Measurements from ENCODE around the gene PPP1R15A.
"Not testable (repeated sequence)": the region's sequence is repeated elsewhere in the genome, so short reads cannot be mapped to it uniquely, and the experiment has no call there.

Gene PPP1R15A

DNA sequence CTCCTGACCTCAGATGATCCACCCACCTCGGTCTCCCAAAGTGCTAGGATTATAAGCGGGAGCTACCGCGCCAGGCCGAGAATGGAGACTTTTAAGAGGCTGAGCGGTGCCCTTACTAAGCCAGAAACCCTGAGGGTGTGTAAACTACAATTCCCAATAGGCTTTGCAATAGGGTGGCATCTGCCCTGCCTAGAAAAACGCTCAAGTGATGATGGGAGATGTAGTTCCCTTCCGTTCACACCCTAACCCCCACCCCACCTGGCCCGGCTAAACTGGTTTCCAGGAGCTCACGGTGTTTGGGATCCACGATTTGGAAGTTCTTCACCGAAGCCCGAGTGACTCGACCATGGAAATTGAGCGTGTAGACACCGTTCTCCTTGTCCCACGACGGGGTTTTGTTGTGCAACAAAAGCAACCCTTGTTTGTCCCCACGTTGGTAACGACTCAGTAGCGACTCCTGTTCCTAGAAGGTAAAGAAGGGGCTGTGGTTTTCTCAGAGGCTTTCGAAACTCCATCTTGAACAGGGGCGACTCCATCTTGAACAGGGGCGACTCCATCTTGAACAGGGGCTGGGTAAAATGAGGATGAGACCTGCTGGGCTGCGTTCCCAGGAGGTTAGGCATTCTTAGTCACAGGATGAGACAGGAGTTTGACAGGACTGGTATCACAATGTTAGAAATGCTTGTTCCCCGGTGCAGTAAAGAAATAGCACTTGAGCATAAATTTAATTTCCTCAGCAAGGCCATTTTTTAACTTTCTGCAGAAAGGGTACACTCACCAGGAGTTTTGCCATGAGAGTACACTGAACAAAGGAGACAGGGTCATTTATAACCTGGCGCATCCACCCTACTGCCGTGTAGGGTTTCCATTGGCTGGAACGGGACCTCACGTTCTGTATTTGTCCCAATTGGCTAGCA lies 9.8 kb downstream of the PPP1R15A start:
- DNase-seq: no peak

DNA sequence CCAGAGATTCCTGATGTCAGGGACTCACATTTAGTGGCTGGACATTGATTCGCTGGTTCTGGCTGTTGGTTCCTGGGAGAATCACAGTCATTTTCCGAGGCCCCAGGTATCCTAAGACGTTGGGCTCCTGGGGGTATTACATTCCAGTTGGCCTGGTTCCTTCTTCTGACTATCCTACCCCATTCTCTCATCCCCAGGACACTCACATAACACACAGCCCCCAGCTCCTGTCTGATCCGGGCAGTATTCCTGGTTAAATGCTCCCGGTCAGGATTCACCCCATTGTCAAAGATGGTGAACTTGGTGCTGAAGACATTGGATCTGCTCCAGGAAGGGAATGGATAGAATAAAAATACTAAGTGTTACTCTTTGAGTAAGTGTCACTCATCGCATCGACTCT lies 11.5 kb downstream of the PPP1R15A start:
- no peak for DNase-seq

DNA sequence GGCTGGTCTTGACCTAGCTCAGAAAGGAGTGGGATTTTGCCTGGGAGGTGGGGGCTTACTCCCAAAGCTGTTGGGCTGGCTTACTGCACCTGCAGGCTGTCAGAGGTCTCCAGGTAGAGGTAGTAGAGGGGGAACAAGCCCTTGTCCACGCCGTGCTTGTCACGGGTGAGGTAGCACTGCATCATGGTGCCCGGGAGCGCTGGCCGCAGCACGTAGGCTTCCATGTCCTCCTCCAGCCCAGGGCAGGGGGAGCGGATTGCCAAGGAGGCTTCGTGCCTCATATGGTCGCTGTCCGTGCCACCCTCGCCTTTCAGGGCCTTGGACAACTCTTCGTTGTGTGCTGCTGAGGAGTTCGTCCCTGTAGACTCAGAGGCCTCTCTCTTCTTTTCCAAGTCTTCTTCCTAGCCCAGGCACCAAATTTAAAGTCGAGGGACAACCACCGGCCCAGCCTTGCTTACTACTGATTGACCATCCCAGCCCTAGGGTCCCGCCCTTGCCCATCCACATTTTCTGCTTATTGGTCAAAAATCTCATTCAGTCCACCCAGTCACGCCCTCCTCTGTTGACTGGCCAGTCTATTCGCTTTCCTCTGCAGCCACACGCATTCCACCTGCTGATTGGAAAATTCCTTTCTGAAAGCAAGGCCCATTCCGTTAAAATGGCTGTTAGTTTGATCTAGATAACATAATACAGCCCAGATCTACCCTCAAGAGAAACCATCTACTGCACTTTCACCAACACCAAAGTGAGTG lies 15.8 kb downstream of the PPP1R15A start:
- DNase-seq: no peak

DNA sequence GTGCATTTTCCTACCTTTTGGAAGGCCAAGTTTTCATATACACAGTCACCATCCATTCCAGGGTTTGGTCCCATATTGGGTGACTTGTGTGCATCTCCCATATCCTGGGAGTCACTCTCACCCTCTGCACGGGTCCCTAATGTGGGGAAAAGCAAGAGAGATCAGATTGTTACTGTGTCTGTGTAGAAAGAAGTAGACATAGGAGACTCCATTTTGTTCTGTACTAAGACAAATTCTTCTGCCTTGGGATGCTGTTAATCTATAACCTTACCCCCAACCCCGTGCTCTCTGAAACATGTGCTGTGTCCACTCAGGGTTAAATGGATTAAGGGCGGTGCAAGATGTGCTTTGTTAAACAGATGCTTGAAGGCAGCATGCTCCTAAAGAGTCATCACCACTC lies 17.3 kb downstream of the PPP1R15A start:
- DNase-seq: not testable (repeated sequence)

DNA sequence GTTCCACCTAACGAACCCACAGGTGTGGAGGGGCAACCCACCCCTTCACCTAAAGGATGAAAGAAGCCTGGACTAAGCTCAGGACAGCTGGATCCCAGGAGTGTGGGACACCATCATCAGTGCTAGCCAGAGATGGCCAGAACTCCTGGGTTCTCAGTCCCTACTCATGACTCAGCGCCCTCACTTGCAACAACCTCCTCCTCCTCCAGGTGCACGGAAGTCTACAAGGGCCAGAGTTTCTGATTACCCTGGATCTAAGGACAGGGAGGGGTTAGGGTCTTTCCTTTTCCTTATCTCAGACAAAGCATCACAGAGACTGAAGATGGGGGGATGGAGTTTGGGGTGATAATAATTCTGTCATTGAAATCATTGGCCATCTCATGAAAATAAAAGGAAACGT lies 18.3 kb downstream of the PPP1R15A start:
- DNase-seq: no peak

DNA sequence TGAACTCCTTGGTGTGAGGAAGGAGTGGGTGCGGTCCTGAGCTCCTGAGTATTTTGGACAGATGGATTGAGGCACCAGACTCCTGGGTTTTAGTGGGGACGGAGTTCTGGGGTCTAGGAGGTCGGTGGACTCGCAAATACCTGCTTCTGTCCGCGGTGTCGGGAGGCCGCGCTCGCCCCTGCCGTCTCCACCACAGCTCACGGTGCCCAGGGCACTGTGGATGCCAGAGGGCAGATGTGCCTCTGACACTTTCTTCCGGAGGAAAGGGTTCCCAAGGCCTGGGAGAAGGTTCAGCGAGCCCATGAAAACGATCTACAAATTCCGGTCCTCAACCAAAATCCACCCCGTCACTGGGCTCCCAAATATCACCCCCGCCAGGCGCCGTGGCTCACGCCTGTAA lies 23.0 kb downstream of the PPP1R15A start:
- DNase-seq: no peak

DNA sequence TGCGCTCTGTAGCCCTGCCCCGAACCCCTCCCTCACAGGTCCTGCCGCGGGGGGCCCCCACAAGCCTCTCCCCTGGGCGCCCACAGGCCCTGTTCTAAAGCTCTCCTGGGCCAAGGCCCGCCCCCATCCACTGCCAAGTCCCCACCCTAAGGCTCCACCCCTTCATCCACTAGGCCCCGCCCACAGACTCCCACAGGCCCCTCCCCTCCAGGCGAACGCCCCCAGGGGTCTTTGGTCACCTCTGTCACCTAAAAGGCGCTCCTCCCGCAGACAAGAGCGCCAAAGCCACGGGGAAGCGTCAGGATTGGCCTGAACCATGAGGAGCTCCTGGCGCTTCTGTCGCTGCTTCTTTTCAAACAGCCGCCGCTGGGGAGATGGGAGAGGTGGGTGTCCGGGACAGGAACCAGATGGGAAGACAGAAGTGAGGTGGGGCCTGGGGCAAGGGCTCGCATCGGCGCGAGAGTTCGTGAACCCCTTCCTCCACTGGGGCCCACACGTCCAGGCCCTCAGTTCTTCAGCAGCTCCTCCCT lies 24.0 kb downstream of the PPP1R15A start:
- no peak for DNase-seq

DNA sequence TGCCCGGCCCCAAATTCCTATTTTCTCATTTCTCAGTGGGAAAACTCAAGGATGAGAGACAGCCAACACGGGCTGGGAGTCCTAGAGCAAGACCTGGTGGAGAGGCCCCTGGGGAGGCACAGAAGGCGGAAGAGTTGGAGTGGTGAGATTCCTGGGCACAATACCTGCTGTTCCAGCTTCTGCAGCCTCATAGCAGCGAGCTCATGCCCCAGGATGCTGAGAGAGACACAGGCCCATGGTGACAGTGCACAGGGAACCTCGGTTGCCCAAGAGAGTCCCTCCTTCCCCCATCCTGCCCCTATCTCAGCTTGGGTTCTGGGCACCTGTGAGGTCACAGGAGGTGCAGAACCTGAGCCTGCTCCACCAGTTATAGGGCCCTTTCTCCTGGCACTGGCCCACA lies 25.0 kb downstream of the PPP1R15A start:
- no peak for DNase-seq

DNA sequence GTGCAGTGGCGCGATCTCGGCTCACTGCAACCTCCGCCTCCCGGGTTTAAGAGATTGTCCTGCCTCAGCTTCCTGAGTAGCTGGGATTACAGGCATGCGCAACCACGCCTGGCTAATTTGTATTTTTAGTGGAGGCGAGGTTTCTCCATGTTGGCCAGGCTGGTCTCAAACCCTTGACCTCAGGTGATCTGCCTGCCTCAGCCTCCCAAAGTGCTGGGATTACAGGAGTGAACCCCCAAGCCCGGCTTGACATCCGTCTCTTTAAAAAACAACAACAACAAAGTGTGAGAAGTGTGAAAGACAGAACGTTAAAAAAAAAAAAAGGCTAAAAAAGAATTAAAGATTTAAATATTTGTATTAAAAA lies 27.1 kb downstream of the PPP1R15A start:
- DNase-seq: not testable (repeated sequence)

DNA sequence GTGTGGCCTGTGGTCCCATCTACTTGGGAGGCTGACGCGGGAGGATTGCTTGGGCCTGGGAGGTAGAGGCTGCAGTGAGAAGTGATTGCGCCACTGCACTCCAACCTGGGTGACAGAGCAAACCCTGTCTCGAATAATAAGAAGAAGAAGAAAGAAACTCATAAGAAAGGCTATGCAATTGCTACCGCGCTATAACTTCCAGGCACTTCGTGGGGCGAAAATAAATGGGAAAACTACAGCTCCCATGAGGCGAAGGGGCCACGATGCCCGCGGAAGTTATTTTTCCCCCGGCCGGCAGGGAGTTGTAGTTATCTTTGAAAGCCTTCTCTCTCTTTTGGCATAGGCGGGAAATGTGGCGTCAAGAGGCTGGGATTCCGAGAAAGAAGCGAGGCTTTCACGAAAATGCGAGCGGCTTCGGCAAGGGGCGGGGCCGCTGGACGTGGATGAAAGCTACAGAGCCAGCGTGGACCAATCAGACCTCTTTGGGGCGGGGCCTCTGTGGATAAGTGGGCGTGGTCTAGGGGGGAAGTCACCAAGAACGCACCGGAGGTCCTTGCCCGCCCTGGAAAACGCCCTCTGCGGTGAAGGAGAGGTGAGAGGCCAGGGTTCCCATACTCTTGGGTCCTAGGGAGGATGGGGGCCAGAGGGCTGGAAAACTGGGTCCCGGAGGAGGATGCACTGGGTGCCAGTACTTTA lies 27.7 kb downstream of the PPP1R15A start, which contains the start of gene NUCB1:
Gene NUCB1 (plus strand): TSS at position 532 of the 696 bp plus-strand sequence. CDS start 485 bp downstream, outside the sequence.
- peak; percentile 89 for DNase-seq

DNA sequence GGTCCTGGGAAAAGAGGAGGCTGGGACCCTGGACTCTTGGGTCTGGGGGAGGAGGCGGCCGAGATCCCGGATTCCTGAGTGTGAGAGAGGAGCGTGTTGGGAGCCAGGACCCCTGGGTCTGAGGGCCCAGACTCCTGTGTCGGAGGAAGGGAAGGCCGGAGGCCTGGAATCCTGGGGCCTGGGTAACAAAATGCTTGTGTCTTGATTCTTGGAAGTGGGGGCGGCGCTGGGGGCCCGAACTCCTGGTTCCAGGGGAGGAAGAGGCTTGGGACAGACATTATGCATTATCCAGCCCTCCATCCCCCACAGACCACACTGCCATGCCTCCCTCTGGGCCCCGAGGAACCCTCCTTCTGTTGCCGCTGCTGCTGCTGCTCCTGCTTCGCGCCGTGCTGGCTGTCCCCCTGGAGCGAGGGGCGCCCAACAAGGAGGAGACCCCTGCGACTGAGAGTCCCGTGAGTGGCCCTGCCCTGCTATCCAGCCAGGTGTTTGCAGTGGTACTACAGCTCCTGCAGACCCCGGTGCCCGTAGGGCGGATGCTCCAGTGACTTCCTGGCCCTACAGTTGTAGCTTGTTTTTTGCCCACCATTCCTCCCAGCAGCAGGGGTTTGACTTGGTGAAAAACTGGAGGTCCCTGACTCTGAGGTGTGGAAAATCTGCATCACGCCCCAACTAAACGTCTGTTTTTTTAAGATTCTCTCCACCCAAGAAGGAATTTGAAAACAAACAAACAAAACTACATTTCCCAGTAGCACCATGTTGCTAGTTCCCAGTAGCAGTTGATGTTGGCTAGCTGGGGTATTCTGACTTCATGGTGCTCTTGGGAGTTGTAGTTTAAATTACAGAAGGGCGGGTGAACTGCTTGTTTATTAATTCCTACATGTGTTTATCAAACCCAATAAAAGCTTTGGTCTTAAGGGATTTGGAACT lies 28.5 kb downstream of the PPP1R15A start:
- DNase-seq: peak; percentile 3

DNA sequence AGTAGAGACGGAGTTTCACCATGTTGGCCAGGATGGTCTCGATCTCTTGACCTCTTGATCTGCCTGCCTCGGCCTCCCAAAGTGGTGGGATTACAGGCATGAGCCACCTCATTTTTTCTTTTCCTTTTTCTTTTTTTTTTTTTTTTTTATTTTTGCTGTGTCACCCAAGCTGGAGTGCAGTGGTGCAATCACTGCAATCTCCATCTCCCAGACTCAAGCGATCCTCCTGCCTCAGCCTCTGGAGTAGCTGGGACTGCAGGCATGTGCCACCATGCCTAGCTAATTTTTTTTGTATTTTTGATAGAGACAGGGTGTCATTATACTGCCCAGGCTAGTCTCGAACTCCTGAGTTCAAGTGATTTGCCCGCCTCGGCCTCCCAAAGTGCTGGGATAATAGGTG lies 30.1 kb downstream of the PPP1R15A start:
- not testable (repeated sequence) for DNase-seq

DNA sequence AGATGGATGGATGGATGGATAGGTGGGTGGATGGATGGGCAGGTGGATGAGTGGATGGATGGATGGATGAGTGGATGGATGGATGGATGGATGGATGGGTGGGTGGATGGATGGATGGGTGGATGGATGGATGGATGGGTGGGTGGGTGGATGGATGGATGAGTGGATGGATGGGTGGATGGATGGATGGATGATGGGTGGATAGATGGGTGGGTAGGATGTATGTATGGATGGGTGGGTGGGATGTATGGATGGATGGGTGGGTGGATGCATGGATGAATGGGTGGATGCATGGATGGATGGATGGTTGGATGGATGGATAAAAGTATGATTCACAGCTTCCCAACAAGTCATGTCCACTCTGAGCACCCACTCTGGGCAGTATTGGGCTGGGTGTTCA lies 31.6 kb downstream of the PPP1R15A start:
- DNase-seq: not testable (repeated sequence)

DNA sequence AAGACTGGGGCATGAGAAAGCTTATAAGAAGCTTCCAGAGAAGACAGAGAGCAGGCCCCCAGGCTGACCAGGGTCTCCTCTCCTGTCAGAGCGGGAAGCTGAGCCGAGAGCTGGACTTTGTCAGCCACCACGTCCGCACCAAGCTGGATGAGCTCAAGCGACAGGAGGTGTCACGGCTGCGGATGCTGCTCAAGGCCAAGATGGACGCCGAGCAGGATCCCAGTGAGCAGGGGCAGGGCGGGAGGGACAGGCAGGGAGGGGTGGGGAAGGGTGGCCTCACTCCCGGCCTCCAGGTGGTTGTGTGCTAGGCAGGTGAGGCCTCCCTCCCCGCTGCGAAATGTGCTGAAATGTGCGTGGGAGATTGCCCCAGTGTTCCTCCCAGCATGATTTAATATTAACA lies 33.4 kb downstream of the PPP1R15A start:
- DNase-seq: no peak

DNA sequence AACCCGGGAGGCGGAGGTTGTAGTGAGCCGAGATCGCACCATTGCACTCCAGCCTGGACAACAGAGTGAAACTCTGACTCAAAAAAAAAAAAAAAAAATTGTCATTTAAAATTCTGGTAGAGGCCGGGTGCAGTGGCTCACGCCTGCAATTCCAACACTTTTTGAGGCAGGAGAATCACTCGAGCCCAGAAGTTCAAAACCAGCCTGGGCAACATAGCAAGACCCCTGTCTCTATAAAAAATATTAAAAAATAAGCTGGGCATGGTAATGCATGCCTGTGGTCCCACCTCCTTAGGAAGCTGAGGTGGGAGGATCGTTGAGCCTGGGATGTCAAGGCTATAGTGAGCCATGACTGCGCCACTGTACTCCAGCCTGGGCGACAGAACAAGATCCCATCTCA lies 34.1 kb downstream of the PPP1R15A start:
- DNase-seq: no peak

DNA sequence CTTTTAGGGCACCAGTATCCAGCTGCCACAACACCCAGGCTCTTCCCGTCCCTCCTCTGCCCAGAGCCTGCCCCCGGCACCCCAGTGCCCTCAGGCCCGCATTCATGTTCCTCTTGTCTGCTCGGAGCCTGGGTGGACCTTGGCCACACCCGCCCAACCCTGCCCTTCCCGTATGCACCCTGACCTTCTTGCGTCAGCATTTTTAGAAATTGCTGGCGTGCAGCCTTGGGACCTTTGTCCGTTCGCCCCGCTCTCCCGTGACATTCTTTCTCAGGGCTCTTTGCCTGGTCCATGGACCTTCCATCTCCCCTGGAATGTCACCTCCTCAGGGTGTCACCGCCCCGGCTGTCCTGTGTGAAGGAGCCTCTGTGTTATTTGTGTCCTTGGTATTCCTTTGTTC lies 35.5 kb downstream of the PPP1R15A start:
- no peak for DNase-seq

DNA sequence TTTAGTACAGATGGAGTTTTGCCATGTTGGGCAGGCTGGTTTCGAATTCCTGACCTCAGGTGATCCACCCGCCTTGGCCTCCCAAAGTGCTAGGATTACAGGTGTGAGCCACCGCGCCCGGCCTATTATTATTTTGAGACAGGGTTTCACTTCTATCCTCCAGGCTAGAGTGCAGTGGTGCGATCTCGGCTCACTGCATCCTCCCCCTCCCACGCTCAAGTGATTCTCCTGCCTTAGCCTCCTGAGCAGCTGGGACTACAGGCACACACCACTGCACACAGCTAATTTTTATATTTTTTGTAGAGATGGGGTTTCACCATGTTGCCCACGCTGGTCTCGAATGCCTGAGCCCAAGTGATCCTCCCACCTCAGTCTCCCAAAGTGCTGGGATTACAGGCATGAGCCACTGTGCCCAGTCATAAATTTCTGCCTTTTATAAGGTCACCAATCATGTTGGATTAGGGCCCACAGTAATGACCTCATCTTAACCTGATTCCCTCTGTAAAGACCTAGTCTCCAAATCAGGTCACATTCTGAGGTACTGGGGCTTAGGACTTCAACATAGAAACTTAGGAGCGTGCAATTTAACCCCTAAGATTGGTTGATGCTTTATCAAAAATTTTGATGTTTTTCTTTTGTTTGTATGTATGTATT lies 37.3 kb downstream of the PPP1R15A start:
- not testable (repeated sequence) for DNase-seq

DNA sequence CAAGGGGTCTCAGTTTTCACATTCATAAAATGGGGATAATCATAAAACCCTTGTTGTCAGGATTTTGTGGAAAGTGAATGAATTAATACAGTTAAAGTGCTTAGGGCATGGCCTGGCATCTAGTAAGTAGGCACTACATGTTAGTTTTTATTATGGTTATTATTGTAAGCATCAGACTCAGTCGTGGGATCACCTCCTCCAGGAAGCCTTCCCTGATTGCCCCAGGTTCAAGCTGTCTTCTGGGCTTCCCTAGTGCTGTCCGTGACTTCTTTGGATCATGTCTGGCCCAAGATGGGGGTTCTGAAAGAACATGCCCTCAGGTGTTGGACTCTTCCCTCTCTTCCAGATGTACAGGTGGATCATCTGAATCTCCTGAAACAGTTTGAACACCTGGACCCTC lies 38.6 kb downstream of the PPP1R15A start:
- no peak for DNase-seq

DNA sequence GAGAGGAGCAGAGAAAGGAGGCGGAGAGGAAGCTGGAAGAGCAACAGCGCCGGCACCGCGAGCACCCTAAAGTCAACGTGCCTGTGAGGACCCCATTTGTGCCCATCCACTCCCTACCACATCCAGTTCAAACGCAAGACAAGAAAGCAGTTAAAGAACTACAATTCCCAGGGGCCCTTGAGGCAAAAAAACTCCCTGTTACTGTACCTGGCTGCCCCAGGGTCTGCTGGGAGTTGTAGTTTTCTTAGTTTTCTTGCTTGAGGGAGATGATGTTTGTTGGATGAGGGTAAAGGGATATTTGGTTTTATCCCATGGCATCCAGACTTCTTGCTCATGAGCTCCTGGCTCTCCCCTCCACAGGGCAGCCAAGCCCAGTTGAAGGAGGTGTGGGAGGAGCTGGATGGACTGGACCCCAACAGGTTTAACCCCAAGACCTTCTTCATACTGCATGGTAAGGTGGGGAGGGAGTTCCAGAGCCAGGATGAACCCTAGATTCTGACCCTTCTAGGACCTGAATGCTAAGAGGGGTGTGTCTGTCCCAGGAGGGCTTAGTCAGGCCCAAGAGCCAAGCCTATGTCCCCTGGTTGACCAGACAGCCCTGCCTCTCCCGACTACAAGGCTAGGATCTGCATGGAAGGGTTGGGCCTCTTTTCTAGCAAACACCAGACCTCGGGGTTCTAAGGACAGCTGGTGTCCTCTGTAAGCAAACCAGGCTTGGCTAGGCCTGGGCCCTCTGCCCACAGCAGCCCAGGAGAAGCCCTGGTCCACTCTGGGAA lies 41.1 kb downstream of the PPP1R15A start:
- DNase-seq: no peak

DNA sequence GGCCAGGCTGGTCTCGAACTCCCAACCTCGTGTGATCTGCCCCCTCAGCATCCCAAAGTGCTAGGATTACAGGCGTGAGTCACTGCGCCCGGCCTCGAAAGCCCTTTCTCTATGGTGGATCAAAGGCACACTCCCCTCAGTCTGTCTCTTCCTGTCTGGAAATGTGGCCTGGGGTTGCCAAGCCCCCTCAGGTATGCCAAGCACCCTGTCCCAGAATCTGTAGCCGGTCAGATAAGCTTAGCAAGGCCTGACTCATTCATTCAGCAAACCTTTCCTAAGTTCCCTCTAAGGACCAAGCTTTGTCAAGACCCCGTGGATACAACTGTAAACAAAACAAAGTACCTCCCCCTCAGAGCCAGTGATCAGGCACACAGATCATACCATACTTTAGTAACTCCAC lies 42.0 kb downstream of the PPP1R15A start:
- DNase-seq: no peak

DNA sequence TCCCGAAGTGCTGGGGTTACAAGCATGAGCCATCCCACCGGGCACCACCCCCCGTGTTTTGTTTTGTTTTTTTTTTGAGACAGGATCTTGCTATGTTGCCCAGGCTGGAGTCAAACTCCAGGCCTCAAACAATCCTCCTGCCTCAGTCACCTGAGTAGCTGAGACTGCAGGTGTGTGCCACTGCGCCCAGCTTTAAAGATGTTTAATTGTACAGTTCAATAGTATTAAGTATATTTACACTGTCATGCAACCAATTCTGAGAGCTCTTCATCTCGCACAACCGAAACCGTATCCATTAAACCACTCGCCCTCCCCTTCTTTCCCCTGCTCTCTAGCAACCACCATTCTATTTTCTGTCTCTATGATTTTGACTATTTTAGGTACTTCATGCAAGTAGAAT lies 43.5 kb downstream of the PPP1R15A start:
- no peak for DNase-seq
